Skeletal muscle satellite cell (primary cell): ENCODE results near the gene MYO3B.

Experiments
- H3K27me3 ChIP-seq: 2 replicates; pipeline ENCODE4 v1.7.0; 2013; ENCODE audit warnings: low read length; ENCODE audit not compliant: control insufficient read depth, insufficient read depth
- H3K36me3 ChIP-seq: 2 replicates; pipeline ENCODE4 v1.7.0; 2013; ENCODE audit warnings: mild to moderate bottlenecking, control low read depth, low read length; ENCODE audit not compliant: insufficient read depth
- H3K4me1 ChIP-seq: 2 replicates; pipeline ENCODE4 v1.7.0; 2013; ENCODE audit warnings: low read length; ENCODE audit not compliant: control insufficient read depth, insufficient read depth
- H3K4me2 ChIP-seq: 2 replicates; pipeline ENCODE4 v1.7.0; 2013; ENCODE audit warnings: mild to moderate bottlenecking, low read length
- H3K4me3 ChIP-seq: 2 replicates; pipeline ENCODE4 v1.7.0; 2013; ENCODE audit warnings: low read length
- H3K9ac ChIP-seq: 2 replicates; pipeline ENCODE4 v1.7.0; 2013; ENCODE audit warnings: mild to moderate bottlenecking, low read depth, low read length, moderate library complexity
- H3K9me3 ChIP-seq: replicated peaks from 2 replicates; pipeline ENCODE4 v1.7.0; 2013; ENCODE audit warnings: mild to moderate bottlenecking, control low read depth, low read length

Gene MYO3B

GRCh38 chr2:170313347-170313991, 135.5 kb downstream of the MYO3B start:
- H3K4me2 ChIP-seq = peak overlapping the region; percentile 13
- no peaks in the 10 kb centered on the region for H3K27me3 ChIP-seq
- no peaks in the 10 kb centered on the region for H3K9me3 ChIP-seq
- H3K9ac ChIP-seq = no peak overlapping the region
- no peak overlapping the region for H3K4me3 ChIP-seq
- peaks cover 53% of the 10 kb centered on the region for H3K4me1 ChIP-seq
- no peaks in the 10 kb centered on the region for H3K36me3 ChIP-seq

DNA sequence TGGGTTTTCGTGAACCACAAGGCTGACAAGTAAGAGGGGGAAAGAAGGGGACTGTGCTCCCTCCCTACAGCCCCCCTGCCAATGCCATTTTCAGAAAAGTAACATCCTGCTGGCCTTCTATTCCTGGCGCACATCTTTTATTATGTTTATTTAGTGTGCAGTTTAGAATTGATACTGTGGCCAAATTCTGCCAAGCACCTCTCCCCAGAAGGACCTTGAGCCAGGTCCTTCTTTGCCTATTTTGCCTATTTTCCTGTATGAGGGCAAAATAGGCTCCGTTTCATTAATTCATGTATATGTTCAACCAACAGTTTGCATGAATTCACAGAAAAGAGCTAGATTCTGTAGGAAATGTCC, 136.0 kb downstream of the MYO3B start:
- no peak overlapping the region for H3K4me3 ChIP-seq
- H3K36me3 ChIP-seq = no peaks in the 10 kb centered on the region
- no peak overlapping the region for H3K9ac ChIP-seq
- H3K27me3 ChIP-seq = no peaks in the 10 kb centered on the region
- H3K4me1 ChIP-seq = peaks cover 53% of the 10 kb centered on the region
- H3K4me2 ChIP-seq = peak overlapping the region; percentile 13
- no peaks in the 10 kb centered on the region for H3K9me3 ChIP-seq

DNA sequence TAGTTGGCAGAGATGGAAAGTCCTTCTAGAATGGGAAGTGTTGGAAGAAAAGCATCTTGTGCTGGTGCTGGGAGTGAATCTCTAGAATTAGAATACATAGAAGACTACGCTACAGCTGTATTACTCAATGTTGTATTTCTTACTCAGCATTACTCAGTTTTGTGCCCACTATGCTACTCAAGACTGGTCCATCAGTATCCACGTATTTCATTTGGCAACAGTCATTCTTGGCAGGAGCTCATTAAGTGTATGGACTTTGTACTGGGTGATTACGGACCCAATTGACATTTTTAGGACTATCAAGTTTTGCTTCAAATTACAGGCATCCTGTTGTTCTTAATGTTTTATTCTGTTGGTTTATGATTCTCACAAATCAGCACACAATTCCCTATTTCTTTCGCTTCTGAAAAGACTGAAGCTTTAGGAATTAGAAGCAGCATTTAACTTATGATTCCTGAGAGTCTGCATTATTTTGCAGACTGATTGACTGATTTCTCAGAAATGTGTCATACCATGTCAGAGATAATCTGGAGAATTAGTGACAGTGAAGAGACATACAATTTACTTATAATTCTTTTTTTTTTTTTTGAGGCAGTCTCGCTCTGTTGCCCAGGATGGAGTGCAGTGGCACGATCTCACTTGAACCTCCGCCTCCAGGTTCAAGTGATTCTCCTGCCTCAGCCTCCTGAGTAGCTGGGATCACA, 136.9 kb downstream of the MYO3B start:
- Histone ChIP-seq H3K4me2 (peak overlapping the region; percentile 50), H3K36me3 (no peaks in the 10 kb centered on the region), H3K9me3 (no peaks in the 10 kb centered on the region), H3K4me3 (no peak overlapping the region), H3K9ac (no peak overlapping the region), H3K27me3 (no peaks in the 10 kb centered on the region), H3K4me1 (peaks cover 53% of the 10 kb centered on the region)

DNA sequence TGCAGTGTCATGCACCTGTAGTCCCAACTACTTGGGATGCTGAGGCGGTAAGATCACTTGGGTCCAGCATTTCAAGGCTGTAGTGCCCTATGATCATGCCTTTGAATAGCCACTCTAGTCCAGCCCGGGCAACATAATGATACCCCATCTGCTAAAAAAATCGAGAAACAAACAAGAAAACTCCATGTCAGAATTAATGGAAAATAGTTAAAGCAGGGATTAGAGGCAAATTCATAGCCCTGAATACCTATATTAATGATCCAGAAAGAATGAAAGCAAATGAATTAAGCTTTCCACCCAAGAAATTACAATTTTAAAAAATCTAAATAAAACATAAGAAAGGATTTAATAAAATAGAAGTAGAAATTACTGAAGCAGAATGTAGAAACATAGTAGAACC, 143.0 kb downstream of the MYO3B start:
- Histone ChIP-seq H3K36me3 (no peaks in the 10 kb centered on the region), H3K4me2 (no peak overlapping the region), H3K4me1 (peaks cover 5% of the 10 kb centered on the region), H3K27me3 (peaks cover 2% of the 10 kb centered on the region), H3K9me3 (no peaks in the 10 kb centered on the region), H3K9ac (no peak overlapping the region), H3K4me3 (no peak overlapping the region)

- Histone ChIP-seq H3K27me3 (peaks cover 2% of the 10 kb centered on the region), H3K4me2 (no peak overlapping the region), H3K36me3 (no peaks in the 10 kb centered on the region), H3K9me3 (no peaks in the 10 kb centered on the region), H3K4me3 (no peak overlapping the region), H3K4me1 (peaks cover under 1% of the 10 kb centered on the region), H3K9ac (no peak overlapping the region)
Measured at GRCh38 chr2:170321526-170321925, 143.6 kb downstream of the MYO3B start.

DNA sequence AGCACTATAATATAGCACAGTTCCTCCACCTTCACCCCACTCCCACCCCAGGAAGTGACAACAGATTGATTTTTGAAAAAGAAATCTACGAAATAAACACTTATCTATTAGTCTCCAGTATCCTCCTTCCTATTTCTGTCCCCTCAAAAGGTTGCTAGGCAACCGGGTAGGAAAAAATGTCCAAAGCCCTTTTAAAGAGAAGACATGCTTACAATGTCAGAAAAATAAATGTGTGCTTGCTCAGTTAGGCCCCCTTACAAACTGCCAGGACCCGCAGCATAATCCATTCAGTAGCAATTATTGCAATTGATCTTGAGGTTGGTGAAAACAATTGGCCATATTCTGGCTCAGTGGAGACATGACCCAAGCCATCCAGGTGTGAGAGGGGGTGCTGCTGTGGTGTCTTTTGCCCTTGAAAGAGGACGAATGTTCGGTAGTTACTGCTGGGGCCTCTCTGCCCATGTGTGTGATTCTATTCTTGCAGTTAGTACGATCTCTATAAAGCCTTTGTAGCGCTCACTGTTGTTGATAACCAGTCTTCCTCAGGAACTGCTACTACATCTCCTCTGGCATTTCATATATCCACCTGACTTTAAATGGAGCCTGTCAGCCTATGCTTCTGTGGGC, 144.3 kb downstream of the MYO3B start:
- H3K4me2 ChIP-seq = no peak overlapping the region
- peaks cover 2% of the 10 kb centered on the region for H3K27me3 ChIP-seq
- H3K4me1 ChIP-seq = no peaks in the 10 kb centered on the region
- no peak overlapping the region for H3K4me3 ChIP-seq
- no peak overlapping the region for H3K9ac ChIP-seq
- no peaks in the 10 kb centered on the region for H3K36me3 ChIP-seq
- H3K9me3 ChIP-seq = no peaks in the 10 kb centered on the region

- Histone ChIP-seq H3K9ac (no peak overlapping the region), H3K4me1 (no peaks in the 10 kb centered on the region), H3K36me3 (no peaks in the 10 kb centered on the region), H3K9me3 (no peaks in the 10 kb centered on the region), H3K27me3 (peaks cover 2% of the 10 kb centered on the region), H3K4me3 (no peak overlapping the region), H3K4me2 (no peak overlapping the region)
Measured at GRCh38 chr2:170323743-170324142, 145.8 kb downstream of the MYO3B start.

GRCh38 chr2:170324640-170325046, 146.7 kb downstream of the MYO3B start:
- no peak overlapping the region for H3K9ac ChIP-seq
- H3K4me1 ChIP-seq = no peaks in the 10 kb centered on the region
- no peaks in the 10 kb centered on the region for H3K36me3 ChIP-seq
- H3K27me3 ChIP-seq = peaks cover 2% of the 10 kb centered on the region
- no peak overlapping the region for H3K4me3 ChIP-seq
- no peaks in the 10 kb centered on the region for H3K9me3 ChIP-seq
- H3K4me2 ChIP-seq = no peak overlapping the region

DNA sequence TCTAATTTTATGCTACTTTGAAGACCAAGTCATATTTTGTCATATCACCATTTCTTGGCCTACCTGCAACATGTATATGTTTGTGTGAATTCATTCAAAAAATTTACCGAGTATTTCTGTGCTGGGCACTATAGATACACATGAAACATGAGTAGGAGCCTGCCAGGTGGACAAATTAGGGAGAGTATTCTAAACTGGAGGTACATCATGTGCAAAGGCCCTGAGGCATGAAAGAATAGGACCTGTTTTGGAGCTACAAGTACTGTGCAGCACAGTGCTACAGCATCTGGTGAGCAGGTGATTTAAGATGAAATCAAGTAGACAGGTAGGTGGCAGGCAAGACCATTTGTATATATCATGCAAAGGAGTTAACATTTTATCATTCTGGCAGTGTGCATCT, 152.9 kb downstream of the MYO3B start:
- H3K9me3 ChIP-seq = no peaks in the 10 kb centered on the region
- no peak overlapping the region for H3K4me3 ChIP-seq
- H3K27me3 ChIP-seq = peaks cover 39% of the 10 kb centered on the region
- no peak overlapping the region for H3K4me2 ChIP-seq
- H3K4me1 ChIP-seq = no peaks in the 10 kb centered on the region
- H3K9ac ChIP-seq = no peak overlapping the region
- no peaks in the 10 kb centered on the region for H3K36me3 ChIP-seq

DNA sequence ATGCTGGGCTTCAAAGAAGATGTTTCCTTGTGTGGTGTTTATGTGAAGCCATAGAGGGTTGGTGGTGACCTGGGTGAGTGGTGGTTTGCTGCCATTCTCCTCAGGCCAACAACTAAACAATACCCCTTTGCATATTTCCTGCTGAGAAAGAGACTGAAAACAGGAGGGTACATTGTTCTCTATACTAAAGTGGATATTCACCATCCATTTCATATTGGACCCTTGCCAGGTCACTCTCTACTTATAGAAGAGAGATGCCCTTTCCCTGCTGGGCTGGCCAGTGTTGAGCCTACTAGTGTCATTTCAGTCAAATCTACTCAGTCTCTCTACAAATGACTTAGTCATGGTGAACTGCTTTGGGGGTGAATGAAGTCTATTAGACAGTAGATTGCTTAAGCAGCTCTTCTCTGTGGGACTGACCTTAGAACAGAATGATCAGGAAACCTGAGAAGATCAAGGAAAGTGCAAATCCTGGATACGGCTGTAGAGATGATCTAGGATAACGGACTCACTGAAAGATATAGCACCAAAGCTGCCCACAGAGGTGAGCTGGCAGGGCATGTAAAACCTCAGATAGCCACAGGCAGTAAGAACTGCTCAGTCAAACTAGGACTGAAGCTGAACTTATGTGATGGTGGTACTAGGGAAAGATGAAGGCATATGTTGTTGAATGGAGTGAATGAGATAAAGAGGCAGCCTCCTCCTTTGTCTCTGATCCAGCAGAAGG, 154.9 kb downstream of the MYO3B start:
- Histone ChIP-seq H3K4me2 (no peak overlapping the region), H3K4me1 (no peaks in the 10 kb centered on the region), H3K9me3 (no peaks in the 10 kb centered on the region), H3K4me3 (no peak overlapping the region), H3K36me3 (no peaks in the 10 kb centered on the region), H3K9ac (no peak overlapping the region), H3K27me3 (peaks cover 39% of the 10 kb centered on the region)

DNA sequence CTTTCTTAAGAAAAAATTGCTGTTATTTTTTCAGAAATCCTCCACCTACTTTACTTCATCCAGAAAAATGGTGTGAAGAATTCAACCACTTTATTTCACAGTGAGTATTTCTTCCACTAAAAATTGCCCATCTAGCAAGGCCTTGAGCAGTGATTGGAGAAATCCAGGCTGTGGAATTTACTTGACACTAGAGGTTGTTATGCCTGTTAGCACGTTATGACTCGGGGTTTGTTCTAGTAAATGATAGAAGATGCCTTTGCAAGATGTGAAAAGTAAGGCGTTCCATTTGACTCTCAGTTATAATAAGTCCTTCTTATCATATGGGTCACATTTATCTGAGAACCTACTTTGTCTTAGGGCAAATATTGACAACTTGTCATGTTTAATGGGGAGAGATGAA, 157.4 kb downstream of the MYO3B start:
- Histone ChIP-seq H3K4me3 (no peak overlapping the region), H3K9me3 (no peaks in the 10 kb centered on the region), H3K27me3 (peaks cover 51% of the 10 kb centered on the region), H3K36me3 (no peaks in the 10 kb centered on the region), H3K9ac (no peak overlapping the region), H3K4me2 (no peak overlapping the region), H3K4me1 (no peaks in the 10 kb centered on the region)
